ENCODE measurements around the gene FASN. TPM values are rescaled to one million over a fixed set of nuclear protein-coding genes. Genes with fewer than 3 reads are reported as not detected.

Gene FASN
- total and polyA plus RNA-seq, 2 donors (not counting 1 experiment from before 2014, with no cell fraction given) = 19.4 to 35.6 TPM

- 98% methylated on average over 38 of the region's 38 CpGs for WGBS (ENCODE audit: insufficient coverage)
- Histone ChIP-seq H4K20me1 (ENCODE audit: control insufficient read depth, insufficient read depth, low read length, poor library complexity, severe bottlenecking) (peaks cover 19% of the 10 kb centered on the region), H3K4me2 (replicated peaks; ENCODE audit: low read depth, low read length, poor library complexity, severe bottlenecking) (no peak overlapping the region), H3K27ac (ENCODE audit: low read length in 2 of 2) (no peak overlapping the region), H2AFZ (ENCODE audit: insufficient read depth, low read depth, low read length, poor library complexity, severe bottlenecking) (no peak overlapping the region), H3K4me3 (ENCODE audit: control extremely low read depth in 1 of 5, extremely low read depth in 1 of 5, insufficient read depth in 1 of 5, low read depth in 2 of 5, low read length in 4 of 5) (no peak overlapping the region), H3K4me1 (ENCODE audit: control insufficient read depth in 2 of 2, insufficient read depth in 2 of 2, low read length in 2 of 2) (peaks cover 20 to 34% of the 10 kb centered on the region in 2 donors), H3K36me3 (replicated peaks in 1 of 2; ENCODE audit: control extremely low read depth in 1 of 2, control insufficient read depth in 1 of 2, extremely low read depth in 1 of 2, insufficient read depth in 2 of 2, low read length in 1 of 2) (peaks cover 0 to 38% of the 10 kb centered on the region in 2 experiments), H3K27me3 (replicated peaks in 1 of 4; ENCODE audit: control extremely low read depth in 1 of 4, control insufficient read depth in 3 of 4, insufficient read depth in 4 of 4, low read length in 3 of 4) (no peaks in the 10 kb centered on the region), H3K9ac (ENCODE audit: low read length) (no peak overlapping the region), H3K79me2 (ENCODE audit: control insufficient read depth, insufficient read depth, low read length) (peaks cover 29% of the 10 kb centered on the region), H3K9me3 (ENCODE audit: control extremely low read depth in 1 of 3, control insufficient read depth in 2 of 3, insufficient read depth in 1 of 3, low read length in 2 of 3) (no peaks in the 10 kb centered on the region)
- no peak for DNase-seq
- intact Hi-C loops (cut with micrococcal nuclease) = no loop called here
- Mint-ChIP-seq H3K4me1 (peaks cover 11% of the 10 kb centered on the region), H3K4me3 (peak overlapping the region; percentile 41), H3K27me3 (no peaks in the 10 kb centered on the region), H3K27ac (no peak overlapping the region), H3K9me3 (ENCODE audit: insufficient read depth) (no peaks in the 10 kb centered on the region)
- ATAC-seq (ENCODE audit: low read depth) = no peak
- CTCF ChIA-PET = interaction anchor here (1.2 to 1.6 kb wide), 2 partner anchors 11 to 95 kb away, joined by 3 to 4 read pairs; partner anchors contain the start of gene DUS1L
- TF ChIP-seq EZH2 (IDR thresholded peaks at IDR 0.05; ENCODE audit: borderline replicate concordance, insufficient read depth, low read depth, low read length, poor library complexity, severe bottlenecking) (no peak), CTCF (IDR thresholded peaks at IDR 0.05) (no peak)
- POLR2A ChIA-PET = no interaction called here
Measured at GRCh38 chr17:82054351-82055022, 43.5 kb downstream of the FASN start.

GRCh38 chr17:82053556-82054263, 44.3 kb downstream of the FASN start:
- Histone ChIP-seq H3K9ac (ENCODE audit: low read length) (no peak overlapping the region), H4K20me1 (ENCODE audit: control insufficient read depth, insufficient read depth, low read length, poor library complexity, severe bottlenecking) (peaks cover 19% of the 10 kb centered on the region), H3K4me2 (replicated peaks; ENCODE audit: low read depth, low read length, poor library complexity, severe bottlenecking) (no peak overlapping the region), H3K4me1 (ENCODE audit: control insufficient read depth in 2 of 2, insufficient read depth in 2 of 2, low read length in 2 of 2) (peaks cover 20 to 34% of the 10 kb centered on the region in 2 donors), H3K79me2 (ENCODE audit: control insufficient read depth, insufficient read depth, low read length) (peaks cover 29% of the 10 kb centered on the region), H3K4me3 (ENCODE audit: control extremely low read depth in 1 of 5, extremely low read depth in 1 of 5, insufficient read depth in 1 of 5, low read depth in 2 of 5, low read length in 4 of 5) (no peak overlapping the region), H3K9me3 (ENCODE audit: control extremely low read depth in 1 of 3, control insufficient read depth in 2 of 3, insufficient read depth in 1 of 3, low read length in 2 of 3) (no peaks in the 10 kb centered on the region), H3K27me3 (replicated peaks in 1 of 4; ENCODE audit: control extremely low read depth in 1 of 4, control insufficient read depth in 3 of 4, insufficient read depth in 4 of 4, low read length in 3 of 4) (no peaks in the 10 kb centered on the region), H3K36me3 (replicated peaks in 1 of 2; ENCODE audit: control extremely low read depth in 1 of 2, control insufficient read depth in 1 of 2, extremely low read depth in 1 of 2, insufficient read depth in 2 of 2, low read length in 1 of 2) (peaks cover 0 to 30% of the 10 kb centered on the region in 2 experiments), H3K27ac (ENCODE audit: low read length in 2 of 2) (no peak overlapping the region), H2AFZ (ENCODE audit: insufficient read depth, low read depth, low read length, poor library complexity, severe bottlenecking) (no peak overlapping the region)
- H3K4me3 Mint-ChIP-seq = peak overlapping the region; percentile 80
- peak overlapping the region; percentile 15 for H3K27ac Mint-ChIP-seq
- ATAC-seq (ENCODE audit: low read depth) (no peak), DNase-seq (no peak)
- TF ChIP-seq CTCF (IDR thresholded peaks at IDR 0.05) (no peak), EZH2 (IDR thresholded peaks at IDR 0.05; ENCODE audit: borderline replicate concordance, insufficient read depth, low read depth, low read length, poor library complexity, severe bottlenecking) (no peak)
- intact Hi-C loops (cut with micrococcal nuclease) = no loop called here
- ChIA-PET POLR2A (interaction anchor here (1.9 kb wide), 1 partner anchor 16 kb away, joined by 6 read pairs; the partner anchor contains the start of gene DCXR), CTCF (interaction anchor here (1.6 kb wide), 1 partner anchor 94 kb away, joined by 4 read pairs; no protein-coding TSS in a partner anchor)
- 98% methylated on average over 28 of the region's 28 CpGs for WGBS (ENCODE audit: insufficient coverage)
- H3K4me1 Mint-ChIP-seq = peaks cover 11% of the 10 kb centered on the region
- no peaks in the 10 kb centered on the region for H3K27me3 Mint-ChIP-seq
- no peaks in the 10 kb centered on the region for H3K9me3 Mint-ChIP-seq (ENCODE audit: insufficient read depth)

Data from B cell (primary cell).